Stimulated activated CD8-positive, alpha-beta memory T cell treated with anti-CD3 and anti-CD28 coated beads, Interleukin-15, amount 100 ng/mL, for 24 hours (primary cell): ENCODE results near the gene ITGA11.
A peak's percentile ranks its signal among the peaks of the same experiment; 100 is the strongest.

Experiments
- DNase-seq: peaks from one replicate; pipeline ENCODE4 v3.0.0-alpha.2; 2020; ENCODE audit warnings: low read depth

Gene ITGA11

GRCh38 chr15:68286256-68286655, 145.7 kb downstream of the ITGA11 start:
- DNase-seq = no peak

- no peak for DNase-seq
Observed at GRCh38 chr15:68285259-68285980, 146.5 kb downstream of the ITGA11 start.

GRCh38 chr15:68284616-68285258, 147.2 kb downstream of the ITGA11 start:
- DNase-seq = no peak

GRCh38 chr15:68283401-68283800, 148.6 kb downstream of the ITGA11 start:
- no peak for DNase-seq

- DNase-seq = no peak
Observed at GRCh38 chr15:68281008-68281407, 151.0 kb downstream of the ITGA11 start.

- no peak for DNase-seq
Observed at GRCh38 chr15:68279779-68280753, 151.9 kb downstream of the ITGA11 start.

- no peak for DNase-seq
Observed at GRCh38 chr15:68278595-68279405, 153.2 kb downstream of the ITGA11 start.

GRCh38 chr15:68278345-68278594, 153.7 kb downstream of the ITGA11 start:
- no peak for DNase-seq

- peak; percentile 70 for DNase-seq
Observed at GRCh38 chr15:68277603-68278344, 154.2 kb downstream of the ITGA11 start, which contains the start of gene FEM1B. FEM1B (plus strand) TSS chr15:68277745; CDS start chr15:68278418, 673 bp downstream.

GRCh38 chr15:68277131-68277602, 154.8 kb downstream of the ITGA11 start:
- no peak for DNase-seq

GRCh38 chr15:68276668-68277067, 155.3 kb downstream of the ITGA11 start:
- DNase-seq = no peak

- DNase-seq = no peak
Observed at GRCh38 chr15:68275165-68275746, 156.7 kb downstream of the ITGA11 start.

GRCh38 chr15:68274201-68274848, 157.6 kb downstream of the ITGA11 start:
- DNase-seq = no peak

- no peak for DNase-seq
Observed at GRCh38 chr15:68272721-68273271, 159.2 kb downstream of the ITGA11 start.

GRCh38 chr15:68271854-68272471, 160.0 kb downstream of the ITGA11 start:
- DNase-seq = no peak

- no peak for DNase-seq
Observed at GRCh38 chr15:68268405-68268804, 163.6 kb downstream of the ITGA11 start.

- no peak for DNase-seq
Observed at GRCh38 chr15:68265674-68266073, 166.3 kb downstream of the ITGA11 start.

GRCh38 chr15:68265081-68265480, 166.9 kb downstream of the ITGA11 start:
- DNase-seq = no peak

- no peak for DNase-seq
Observed at GRCh38 chr15:68264282-68264681, 167.7 kb downstream of the ITGA11 start.
